Activated CD4-positive, CD25-positive, alpha-beta regulatory T cell treated with anti-CD3 and anti-CD28 coated beads, Interleukin-2, amount 50 U/mL, for 24 hours (primary cell): Measurements from ENCODE around the gene C21orf58.

ENCODE experiments used
- ATAC-seq, 2 donors: fragments of 150-1000 bp; cut with Tn5 transposase; one replicate each; pipeline ENCODE4 v1.10.0; 2021; ENCODE audit warnings: mild to moderate bottlenecking in 1 of 2, moderate library complexity in 1 of 2

Gene C21orf58

GRCh38 chr21:46294647-46295176 is 29.0 kb downstream of the C21orf58 start:
- no peak for ATAC-seq

GRCh38 chr21:46291561-46291960 is 32.1 kb downstream of the C21orf58 start:
- no peak for ATAC-seq

DNA sequence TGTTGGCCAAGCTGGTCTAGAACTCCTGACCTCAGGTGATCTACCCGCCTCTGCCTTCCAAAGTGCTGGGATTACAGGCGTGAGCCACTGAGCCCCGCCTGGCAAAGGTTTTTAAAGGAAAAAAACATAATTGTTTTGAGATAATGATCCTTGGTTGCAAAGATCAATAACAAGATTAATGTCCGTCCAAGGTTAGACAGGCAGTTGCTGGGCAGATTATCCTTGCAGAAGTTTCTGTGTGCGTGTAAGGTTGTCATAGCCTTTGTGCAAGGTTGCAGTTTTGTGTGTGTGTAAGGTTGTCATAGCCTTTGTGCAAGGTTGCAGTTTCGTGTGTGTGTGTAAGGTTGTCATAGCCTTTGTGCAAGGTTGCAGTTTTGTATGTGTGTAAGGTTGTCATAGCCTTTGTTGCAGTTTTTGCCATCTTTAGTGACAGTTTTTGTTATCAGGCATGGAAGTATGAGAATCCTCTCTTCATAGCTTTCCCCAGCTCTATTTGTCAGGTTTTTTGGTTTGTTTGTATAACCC is 34.0 kb downstream of the C21orf58 start:
- no peak for ATAC-seq

- ATAC-seq: no peak
Measured at GRCh38 chr21:46287541-46287940, 36.1 kb downstream of the C21orf58 start.

DNA sequence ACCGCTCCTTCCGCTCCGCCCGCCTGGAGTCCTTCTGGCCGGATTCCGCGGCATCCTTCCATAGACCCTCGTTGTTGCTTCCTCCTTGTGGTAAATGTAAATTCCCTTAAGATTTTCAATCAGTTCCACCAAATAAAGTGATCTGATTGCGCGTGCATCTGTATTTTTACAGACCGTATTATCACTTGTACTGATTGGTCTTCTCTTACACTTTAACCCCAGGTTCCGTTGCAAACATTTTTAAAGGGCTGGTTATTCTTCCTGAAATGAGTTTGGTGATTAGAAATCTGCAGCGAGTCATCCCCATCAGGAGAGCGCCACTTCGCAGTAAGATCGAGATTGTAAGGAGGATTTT is 37.0 kb downstream of the C21orf58 start:
- no peak for ATAC-seq

- peak; percentile 91 to 92 for ATAC-seq
Measured at GRCh38 chr21:46285761-46286647, 37.7 kb downstream of the C21orf58 start, which contains the start of gene YBEY. Gene YBEY, plus strand, starts transcription at chr21:46286342. Its CDS starts 572 bp downstream, at chr21:46286914.

- ATAC-seq: no peak
Measured at GRCh38 chr21:46285206-46285661, 38.4 kb downstream of the C21orf58 start, which contains the start of gene MCM3AP. Gene MCM3AP, minus strand, starts transcription at chr21:46285611. Its CDS starts 325 bp downstream, at chr21:46285286.

DNA sequence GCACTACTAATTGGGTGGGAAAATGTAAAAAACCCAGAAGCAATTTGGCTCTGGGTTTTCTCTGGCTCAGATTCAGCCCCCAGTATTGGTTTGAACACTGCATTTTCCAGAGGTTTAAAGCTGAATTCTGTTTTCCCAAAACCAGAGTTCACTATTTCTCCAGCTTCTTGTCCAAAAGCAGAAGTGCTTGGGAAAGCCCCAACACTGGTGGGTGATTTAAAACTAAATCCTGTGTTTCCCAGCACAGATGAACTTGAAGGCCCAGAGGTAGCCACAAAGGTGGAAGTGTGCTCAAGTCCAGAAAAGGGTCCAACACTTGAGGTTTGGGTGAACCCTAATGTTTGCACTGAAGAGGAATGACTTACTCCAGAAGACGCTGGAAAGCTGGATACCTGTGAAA is 38.9 kb downstream of the C21orf58 start:
- ATAC-seq: no peak

DNA sequence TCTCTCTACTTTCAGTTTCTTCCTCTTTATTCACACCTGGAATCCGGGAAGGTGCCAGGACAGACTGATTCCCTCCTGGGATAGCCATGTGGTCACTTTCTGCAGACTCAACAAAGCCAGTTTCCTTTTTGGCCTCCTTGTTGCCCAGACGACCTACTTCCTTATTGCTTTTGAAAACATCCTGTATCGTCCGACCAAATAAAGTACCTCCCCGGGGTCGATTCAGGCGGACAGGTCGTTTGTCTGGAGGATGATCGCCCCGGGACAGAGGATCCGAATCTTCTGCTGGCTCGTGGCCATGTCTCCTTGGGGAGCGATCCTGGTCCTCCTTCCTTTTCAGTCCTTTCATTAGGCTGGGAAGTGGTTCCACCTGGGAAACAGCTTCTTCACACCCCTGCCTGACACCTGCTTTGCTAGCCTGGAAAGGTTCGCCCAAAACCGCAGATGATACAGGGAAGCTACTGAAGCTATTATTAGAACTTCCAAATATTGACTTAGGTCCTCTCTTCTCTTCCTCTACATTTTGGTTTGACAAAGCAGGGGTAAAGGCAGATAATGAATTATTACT is 39.5 kb downstream of the C21orf58 start:
- ATAC-seq: no peak

GRCh38 chr21:46274797-46275390 is 48.8 kb downstream of the C21orf58 start:
- no peak for ATAC-seq

- ATAC-seq: no peak
Measured at GRCh38 chr21:46273341-46273740, 50.3 kb downstream of the C21orf58 start.

GRCh38 chr21:46269466-46269865 is 54.2 kb downstream of the C21orf58 start:
- ATAC-seq: no peak

DNA sequence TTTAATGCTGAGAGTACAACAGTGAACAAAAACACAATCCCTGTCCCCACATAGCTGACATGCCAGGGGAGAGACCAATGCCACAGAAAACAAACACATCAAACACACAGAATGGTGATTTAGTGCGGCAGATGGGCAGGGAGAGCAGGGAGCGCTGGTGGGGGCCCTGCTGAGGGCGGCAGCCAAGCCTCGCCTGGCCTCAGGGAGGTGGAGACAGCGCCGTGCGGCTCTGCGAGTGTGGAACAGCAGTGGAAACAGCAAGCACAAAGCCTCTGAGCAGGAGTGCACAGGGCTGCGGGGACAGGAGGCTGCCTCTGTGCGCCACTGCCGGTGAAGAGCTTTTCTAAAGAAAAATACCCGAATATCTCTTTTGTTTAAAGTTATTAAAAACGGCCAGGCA is 55.3 kb downstream of the C21orf58 start:
- ATAC-seq: no peak

- no peak for ATAC-seq
Measured at GRCh38 chr21:46266946-46267345, 56.7 kb downstream of the C21orf58 start.

DNA sequence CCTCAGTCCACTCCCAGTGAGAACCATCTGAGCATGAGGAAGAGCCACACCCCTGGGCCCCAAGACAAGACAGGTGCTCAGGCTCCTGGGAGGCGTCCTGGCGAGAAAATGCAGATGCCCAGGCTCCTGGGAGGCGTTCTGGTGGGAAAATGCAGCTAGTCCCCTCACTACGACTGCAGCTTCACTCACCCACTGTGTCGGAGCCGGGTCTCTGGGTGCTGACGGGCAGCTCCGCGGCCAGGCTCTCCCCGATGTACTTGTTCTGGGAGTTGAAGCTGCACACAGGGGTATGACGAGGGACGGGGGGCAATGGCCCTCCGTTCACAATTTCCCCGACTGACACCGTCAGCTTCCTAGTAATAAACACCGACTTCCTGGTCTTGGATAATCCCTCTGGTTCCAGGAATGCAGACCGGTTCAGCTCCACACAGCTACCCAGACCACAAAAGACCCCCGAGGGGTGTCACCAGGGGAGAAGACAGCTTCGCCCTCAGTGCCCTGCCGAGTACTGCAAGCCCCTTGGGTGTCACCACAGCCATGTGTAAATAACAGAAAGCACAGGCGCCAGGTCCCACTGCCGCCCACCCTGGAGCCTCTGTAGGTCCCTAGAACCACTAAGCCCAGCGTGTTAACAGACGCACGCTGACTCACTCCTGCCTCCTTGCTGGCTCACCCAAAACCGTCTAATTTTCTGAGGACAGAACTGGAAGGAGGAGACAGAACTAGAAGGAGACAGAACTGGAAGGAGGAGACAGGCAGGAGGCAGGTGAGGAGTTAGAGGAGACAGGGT is 57.7 kb downstream of the C21orf58 start:
- ATAC-seq: no peak

DNA sequence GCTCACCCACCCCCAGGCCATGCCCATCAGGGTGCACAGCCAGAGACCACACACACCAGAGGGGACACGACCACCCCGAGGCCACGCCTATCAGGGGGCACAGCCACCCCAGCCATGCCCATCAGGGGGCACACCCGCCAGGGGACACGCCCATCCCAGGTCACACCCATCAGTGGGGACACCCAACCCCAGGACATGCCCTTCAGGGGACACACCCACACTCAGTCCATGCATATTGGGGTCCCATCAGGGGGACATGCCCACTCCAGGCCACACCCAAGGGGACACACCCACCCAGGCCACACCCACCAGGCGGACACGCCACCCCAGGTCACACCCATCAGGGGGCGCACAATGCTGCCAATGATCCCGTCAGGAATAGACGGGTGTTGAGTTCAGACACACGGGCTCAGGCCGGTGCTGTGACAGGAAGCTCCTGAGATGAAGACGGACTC is 59.0 kb downstream of the C21orf58 start:
- ATAC-seq: no peak

- no peak for ATAC-seq
Measured at GRCh38 chr21:46264046-46264689, 59.5 kb downstream of the C21orf58 start.

- no peak for ATAC-seq
Measured at GRCh38 chr21:46256501-46256994, 67.1 kb downstream of the C21orf58 start.

- ATAC-seq: no peak
Measured at GRCh38 chr21:46255758-46256337, 67.8 kb downstream of the C21orf58 start.

GRCh38 chr21:46255166-46255565 is 68.5 kb downstream of the C21orf58 start:
- ATAC-seq: no peak
